HL-60 (cell line): Measurements from ENCODE around the gene ZP3.

Experiments
- DNase-seq, 2 experiments: peaks; one replicate each; pipeline ENCODE4 v3.0.0-alpha.2; 2010 to 2020; ENCODE audit warnings: low read depth in 1 of 2, low spot score in 1 of 2
- H3K27ac ChIP-seq: fragments of 250-450 bp; sonication (Bioruptor Pico); replicated peaks from 2 replicates; pipeline ENCODE4 v1.5.1; 2020; ENCODE audit warnings: mild to moderate bottlenecking, moderate library complexity
- H3K27me3 ChIP-seq: fragments of 250-450 bp; sonication (Bioruptor Pico); 2 replicates; pipeline ENCODE4 v1.5.1; 2021; ENCODE audit warnings: mild to moderate bottlenecking, moderate library complexity; ENCODE audit not compliant: insufficient read depth, poor library complexity, severe bottlenecking
- H3K4me3 ChIP-seq: replicated peaks from 2 replicates; pipeline ENCODE4 v1.5.1; 2011; ENCODE audit warnings: mild to moderate bottlenecking, control low read depth, low read length; ENCODE audit not compliant: insufficient read depth
- CTCF ChIP-seq: IDR thresholded peaks from one replicate; pipeline ENCODE4 v1.5.1; 2011; ENCODE audit warnings: low read length, control low read depth, inconsistent platforms; ENCODE audit not compliant: insufficient read depth
- GABPA ChIP-seq: IDR thresholded peaks from 2 replicates; pipeline ENCODE4 v1.6.1; 2012; ENCODE audit warnings: low read depth
- POLR2AphosphoS5 ChIP-seq: IDR thresholded peaks from 2 replicates; pipeline ENCODE4 v1.6.1; 2012; ENCODE audit warnings: low read depth
- REST ChIP-seq: IDR thresholded peaks from 2 replicates; pipeline ENCODE4 v1.6.1; 2012; ENCODE audit warnings: low read depth; ENCODE audit not compliant: insufficient replicate concordance
- SPI1 ChIP-seq: IDR thresholded peaks from 2 replicates; pipeline ENCODE4 v1.6.1; 2012; ENCODE audit warnings: low read depth, mild to moderate bottlenecking, borderline replicate concordance
- long read RNA-seq: library from polyadenylated mRNA; unstranded; transcript quantifications from one replicate; pipeline ENCODE4 v2.0.0, GENCODE V29; 2020

ZP3 gene
- long read RNA-seq, transcript ZP3-201 (9 exons, 1,483 nt) = major isoform, 221 of 244 reads
- long read RNA-seq, partial matches to known transcripts = 0 of 244 reads
- long read RNA-seq, other reads (novel, unspliced or antisense) = 20 of 244 reads

- Histone ChIP-seq H3K27me3 (no peaks in the 10 kb centered on the region), H3K27ac (no peak within 1 kb of the TSS), H3K4me3 (no peak within 1 kb of the TSS)
- DNase-seq = no peak
- TF ChIP-seq CTCF (no peak), REST (no peak), POLR2AphosphoS5 (no peak), SPI1 (no peak)
Observed at GRCh38 chr7:76424413-76425111, at the start of gene ZP3. TSS of gene ZP3 (plus strand) at chr7:76424950. CDS start at chr7:76424965, 15 bp downstream.

DNA sequence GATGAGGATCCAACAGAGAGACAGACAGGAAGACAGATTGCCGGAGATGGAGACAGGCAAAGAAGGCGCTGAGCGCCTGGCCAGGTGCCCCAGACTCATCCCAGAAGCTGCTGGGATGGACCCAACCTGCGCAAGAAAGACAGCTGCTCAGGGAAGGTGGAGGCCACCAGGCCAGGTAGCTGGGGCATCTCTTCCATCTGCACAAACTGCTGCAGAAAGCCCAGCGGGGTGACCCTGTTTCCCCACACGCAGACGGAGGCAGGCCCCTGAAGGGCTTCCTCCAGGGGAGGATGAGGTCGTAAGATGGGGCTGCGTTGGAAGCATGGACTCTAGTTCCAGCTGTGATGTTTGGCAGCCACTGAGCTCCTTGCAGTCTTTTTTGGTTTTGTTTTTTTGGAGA, 49.5 kb upstream of the ZP3 start:
- Histone ChIP-seq H3K27ac (no peak overlapping the region), H3K27me3 (no peaks in the 10 kb centered on the region), H3K4me3 (no peak overlapping the region)
- TF ChIP-seq REST = no peak
- no peak for TF ChIP-seq SPI1
- TF ChIP-seq GABPA = no peak
- TF ChIP-seq POLR2AphosphoS5 = no peak
- no peak for TF ChIP-seq CTCF
- no peak for DNase-seq

DNA sequence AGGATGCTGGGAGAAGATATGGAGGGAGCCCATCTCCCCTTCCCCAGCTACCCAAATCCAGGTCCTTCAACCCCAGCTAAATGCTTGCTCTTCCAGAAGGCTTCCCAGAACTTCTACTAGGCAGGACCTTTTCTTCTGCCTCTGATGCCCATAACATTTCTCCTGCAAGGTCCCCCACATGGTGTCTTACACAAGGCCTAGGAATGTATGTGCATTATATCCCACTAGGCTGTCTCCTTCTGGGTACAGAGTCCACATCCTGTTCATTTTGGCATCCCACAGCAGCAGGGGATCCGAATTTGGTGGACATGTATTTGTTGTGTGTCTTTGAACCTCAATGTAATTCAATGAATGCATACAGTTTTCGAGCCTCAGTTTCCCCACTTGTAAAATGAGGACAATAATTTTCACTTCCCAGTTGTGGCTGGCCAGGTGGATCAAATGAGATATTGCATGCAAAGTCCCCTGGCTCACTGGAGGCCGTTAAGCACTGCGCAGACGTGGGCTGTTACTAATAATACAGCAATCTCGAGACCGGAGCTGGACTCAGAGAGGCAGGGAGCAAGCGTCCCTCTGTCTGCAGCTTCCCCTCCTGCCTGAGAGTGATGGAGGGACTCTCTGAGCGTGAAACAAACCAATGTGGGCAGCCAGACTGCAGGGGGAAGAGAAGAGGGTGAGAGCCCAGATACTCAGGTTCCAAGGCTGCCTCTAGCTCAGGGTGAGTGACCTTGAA, 47.4 kb upstream of the ZP3 start:
- H3K27me3 ChIP-seq = no peaks in the 10 kb centered on the region
- no peak for TF ChIP-seq POLR2AphosphoS5
- TF ChIP-seq REST = no peak
- TF ChIP-seq GABPA = no peak
- no peak for TF ChIP-seq CTCF
- TF ChIP-seq SPI1 = no peak
- no peak overlapping the region for H3K27ac ChIP-seq
- H3K4me3 ChIP-seq = no peak overlapping the region
- DNase-seq = no peak
